HG02610 (cell line): ENCODE measurements around the gene CHCHD3.
"Not testable (repeated sequence)": the region's sequence is repeated elsewhere in the genome, so short reads cannot be mapped to it uniquely, and the experiment has no call there.

Source experiments
- ATAC-seq: cut with Tn5 transposase; IDR thresholded peaks from one replicate; pipeline ENCODE4 v1.9.1; 2021; ENCODE audit warnings: mild to moderate bottlenecking, moderate library complexity; ENCODE audit not compliant: unreplicated experiment

CHCHD3 gene

DNA sequence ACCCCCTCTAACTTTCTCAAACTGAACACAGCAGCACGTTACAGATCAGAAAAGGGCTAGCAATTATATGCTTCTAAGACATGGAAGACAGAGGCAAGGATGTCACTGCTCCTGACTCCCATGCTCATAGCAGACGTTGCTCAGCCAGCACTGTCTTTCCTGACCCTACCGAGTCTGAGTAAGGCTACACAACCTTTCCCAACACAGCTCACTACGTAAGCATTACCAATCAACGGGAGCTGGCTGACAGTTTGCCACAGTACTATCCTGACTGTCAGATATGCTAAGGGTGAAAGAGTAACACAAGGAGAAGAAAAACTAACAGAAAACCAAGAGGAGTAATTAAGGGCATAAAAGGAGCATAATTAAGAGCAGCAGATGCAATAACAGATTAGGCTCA is 171.2 kb downstream of the CHCHD3 start:
- ATAC-seq = no peak

GRCh38 chr7:132907380-132907940 is 174.4 kb downstream of the CHCHD3 start:
- no peak for ATAC-seq

DNA sequence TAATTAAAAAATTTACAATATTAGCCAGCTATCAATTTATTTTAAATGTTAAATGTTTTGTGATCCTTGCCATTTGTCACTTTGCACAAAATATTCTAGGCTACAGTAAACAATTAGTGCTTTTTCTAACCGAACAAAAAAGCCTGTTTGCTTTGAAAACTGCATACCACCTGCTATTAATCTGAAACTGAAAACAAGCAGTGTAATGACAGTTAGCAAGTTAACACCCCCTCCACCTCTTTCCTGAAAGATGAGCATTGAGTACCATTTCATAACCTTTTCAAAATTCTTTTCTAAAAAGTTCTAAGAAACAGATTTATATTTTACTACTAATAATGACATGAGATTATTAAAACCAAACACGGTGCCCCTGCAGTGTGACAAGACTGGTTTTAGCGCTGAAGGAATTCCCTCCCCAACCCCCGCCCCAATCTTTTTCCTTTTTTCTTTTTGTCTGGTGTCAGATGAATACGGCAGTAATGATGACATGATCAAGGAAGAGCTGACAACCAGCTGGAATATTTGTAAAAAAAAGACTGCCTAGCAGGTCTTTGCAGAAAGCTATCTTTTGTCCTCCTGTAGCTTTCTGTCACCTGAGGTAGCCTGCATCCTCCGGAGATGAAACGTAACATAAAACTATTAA is 175.6 kb downstream of the CHCHD3 start:
- ATAC-seq = no peak

DNA sequence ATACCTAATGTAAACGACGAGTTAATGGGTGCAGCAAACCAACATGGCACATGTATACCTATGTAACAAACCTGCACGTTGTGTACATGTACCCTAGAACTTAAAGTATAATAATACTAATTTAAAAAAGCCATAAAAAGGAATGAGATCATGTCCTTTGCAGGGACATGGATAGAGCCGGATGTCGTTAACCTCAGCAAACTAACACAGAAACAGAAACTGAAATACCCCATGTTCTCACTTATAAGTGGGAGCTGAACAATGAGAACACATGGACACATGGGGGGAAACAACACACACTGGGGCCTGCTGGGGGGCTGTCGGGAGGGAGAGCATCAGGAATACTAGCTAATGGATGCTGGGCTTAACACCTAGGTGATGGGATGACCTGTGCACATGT is 176.8 kb downstream of the CHCHD3 start:
- ATAC-seq = not testable (repeated sequence)

- ATAC-seq = no peak
These were observed 177.7 kb downstream of the CHCHD3 start for GRCh38 chr7:132904209-132904608.

- ATAC-seq = not testable (repeated sequence)
These were observed 179.6 kb downstream of the CHCHD3 start for GRCh38 chr7:132902294-132902693.

- no peak for ATAC-seq
These were observed 180.6 kb downstream of the CHCHD3 start for GRCh38 chr7:132901241-132901640.

- no peak for ATAC-seq
These were observed 182.1 kb downstream of the CHCHD3 start for GRCh38 chr7:132899833-132900232.

- ATAC-seq = not testable (repeated sequence)
These were observed 183.2 kb downstream of the CHCHD3 start for GRCh38 chr7:132898641-132899175.

DNA sequence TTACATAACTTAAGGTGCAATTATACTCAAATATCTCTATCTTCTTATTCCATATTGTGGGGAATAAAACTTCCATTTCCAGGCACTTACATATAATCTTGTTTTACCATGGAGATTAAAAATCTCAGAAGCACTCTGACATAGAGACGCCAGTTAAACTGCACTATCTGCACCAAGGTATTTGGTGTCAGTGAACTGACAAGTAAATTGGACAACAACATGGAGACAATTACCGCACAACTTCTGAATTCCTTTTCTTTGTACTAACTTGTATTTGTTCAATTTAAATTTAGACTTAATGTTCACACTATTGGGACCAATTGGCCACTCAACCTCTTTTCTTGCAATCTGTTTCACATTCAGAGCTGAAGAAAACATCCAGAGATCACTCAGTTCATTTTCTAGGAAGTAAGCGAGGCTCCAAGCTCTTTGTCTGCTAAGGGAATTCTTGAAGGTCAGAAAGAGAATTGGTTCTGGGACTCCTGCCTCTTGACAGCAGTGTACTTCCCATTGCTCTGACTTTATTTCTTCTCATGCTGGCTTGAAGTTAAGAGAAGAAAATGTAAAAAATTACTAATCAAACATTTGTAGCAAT is 184.7 kb downstream of the CHCHD3 start:
- no peak for ATAC-seq

DNA sequence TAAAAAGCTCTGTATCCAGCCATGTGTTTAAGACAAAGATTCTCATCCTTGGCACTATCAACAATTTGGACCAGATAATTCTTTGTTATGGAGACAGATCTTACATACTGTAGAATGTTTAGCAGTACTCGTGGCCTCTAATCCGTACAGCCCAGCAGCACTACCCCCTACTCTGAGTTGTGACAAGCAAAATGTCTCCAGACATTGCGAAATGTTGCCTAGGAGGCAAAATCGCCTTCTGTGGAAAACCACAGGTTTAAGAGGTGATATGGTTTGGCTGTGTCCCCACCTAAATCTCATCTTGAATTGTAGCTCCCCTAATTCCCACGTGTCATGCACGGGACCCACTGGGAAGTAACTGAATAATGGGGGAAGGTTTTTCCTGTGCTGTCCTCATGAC is 186.7 kb downstream of the CHCHD3 start:
- no peak for ATAC-seq

DNA sequence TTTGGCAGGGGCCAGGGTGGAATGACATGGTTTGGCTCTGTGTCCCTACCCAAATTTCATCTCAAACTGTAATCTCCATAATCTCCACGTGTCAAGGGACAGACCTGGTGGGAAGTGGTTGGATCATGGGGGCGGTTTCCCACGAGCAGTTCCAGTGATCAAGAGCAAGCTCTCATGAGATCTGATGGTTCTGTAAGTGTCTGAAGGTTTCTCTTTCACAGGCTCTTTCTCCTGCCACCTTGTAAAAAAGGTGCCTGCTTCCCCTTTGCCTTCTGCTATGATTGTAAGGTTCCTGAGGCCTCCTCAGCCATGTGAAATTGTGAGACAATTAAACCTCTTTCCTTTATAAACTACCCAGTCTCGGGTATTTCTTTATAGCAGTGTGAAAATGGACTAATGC is 188.3 kb downstream of the CHCHD3 start:
- ATAC-seq = no peak

DNA sequence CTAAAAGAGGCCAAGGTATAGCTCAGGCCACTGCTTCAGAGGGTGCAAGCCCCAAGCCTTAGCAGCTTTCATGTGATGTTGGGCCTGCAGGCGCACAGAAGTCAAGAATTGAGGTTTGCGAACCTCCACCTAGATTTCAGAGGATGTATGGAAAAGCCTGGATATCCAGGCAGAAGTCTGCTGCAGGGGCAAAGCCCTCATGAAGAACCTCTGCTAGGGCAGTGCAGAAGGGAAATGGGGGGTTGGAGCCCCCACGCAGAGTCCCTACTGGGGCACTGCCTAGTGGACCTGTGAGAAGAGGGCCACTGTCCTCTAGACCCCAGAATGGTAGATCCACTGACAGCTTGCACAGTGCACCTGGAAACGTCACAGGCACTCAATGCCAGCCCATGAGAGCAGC is 189.1 kb downstream of the CHCHD3 start:
- ATAC-seq = not testable (repeated sequence)

GRCh38 chr7:132891554-132891953 is 190.3 kb downstream of the CHCHD3 start:
- no peak for ATAC-seq

- ATAC-seq = peak; percentile 70
These were observed 199.0 kb downstream of the CHCHD3 start for GRCh38 chr7:132882714-132883428.

DNA sequence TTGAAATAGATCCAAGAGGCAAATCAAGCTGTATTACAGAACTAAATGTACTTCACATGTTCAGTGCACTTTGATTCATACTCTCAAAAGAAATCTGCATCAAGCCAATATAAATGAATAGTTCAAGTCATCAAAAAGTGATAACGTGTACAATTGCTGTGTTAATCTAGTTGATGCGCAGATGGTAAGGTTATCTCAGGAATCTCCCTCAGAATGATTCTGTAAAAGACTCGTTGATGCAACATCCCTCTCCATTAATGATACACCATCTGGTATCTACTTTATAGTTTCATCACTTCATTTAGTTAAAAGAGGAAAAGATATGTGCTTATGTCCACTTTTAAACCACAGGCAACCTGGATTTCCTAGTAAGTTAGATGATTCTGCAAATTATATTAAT is 200.6 kb downstream of the CHCHD3 start:
- ATAC-seq = no peak

GRCh38 chr7:132879579-132879978 is 202.3 kb downstream of the CHCHD3 start:
- no peak for ATAC-seq

DNA sequence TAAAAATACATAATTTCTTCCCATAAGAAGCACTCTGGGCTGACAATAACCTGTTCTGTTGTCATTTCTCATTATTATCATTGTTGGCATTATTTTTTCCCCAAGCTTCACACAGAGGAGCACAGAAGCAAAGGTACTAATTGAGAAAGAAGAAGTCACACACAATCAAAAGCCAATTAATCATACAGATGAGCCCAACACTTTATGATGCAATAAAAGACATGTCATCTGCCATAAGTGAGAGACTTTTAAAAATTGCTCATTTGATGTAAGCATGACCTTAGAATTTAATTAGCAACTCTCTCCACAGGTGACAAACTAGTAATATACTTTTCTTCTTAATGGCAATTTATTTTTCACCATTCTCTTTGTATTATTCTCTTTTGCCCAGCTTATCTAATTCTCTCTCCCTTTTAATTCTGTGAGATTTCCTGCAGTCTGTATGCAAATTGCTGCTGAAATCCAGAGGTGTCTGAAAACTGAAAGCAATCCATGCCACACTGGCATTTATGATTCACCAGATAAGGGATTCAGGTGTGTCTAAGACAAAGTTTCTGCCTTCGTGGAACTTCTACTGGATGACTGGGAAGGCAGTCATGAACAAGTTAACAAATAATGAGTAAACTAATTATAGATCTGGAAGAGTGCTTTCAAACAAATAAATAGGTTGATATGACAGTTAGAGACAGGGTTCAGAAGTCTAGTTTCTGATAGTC is 203.5 kb downstream of the CHCHD3 start:
- no peak for ATAC-seq

GRCh38 chr7:132877573-132877972 is 204.3 kb downstream of the CHCHD3 start:
- ATAC-seq = no peak

GRCh38 chr7:132876576-132876975 is 205.3 kb downstream of the CHCHD3 start:
- ATAC-seq = no peak

DNA sequence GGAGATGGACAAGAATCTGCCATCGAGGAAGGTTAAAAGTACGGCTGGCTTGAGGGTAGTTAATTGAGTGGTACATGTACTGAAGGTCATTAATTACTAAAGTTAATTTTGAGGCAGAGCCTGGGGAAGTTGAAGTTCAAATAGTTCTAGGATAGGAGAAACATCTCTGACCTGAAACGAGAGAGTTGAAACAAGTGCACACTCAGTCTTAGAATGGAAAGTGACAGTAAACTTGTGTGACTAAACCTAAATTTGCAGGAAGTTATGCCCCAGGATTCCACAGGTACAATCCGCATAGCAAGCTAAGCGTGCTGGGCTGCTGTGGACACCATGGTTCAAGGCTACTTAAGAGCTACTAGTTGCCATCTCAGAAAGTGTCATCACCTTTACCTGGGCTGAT is 209.9 kb downstream of the CHCHD3 start:
- no peak for ATAC-seq
